Psoas muscle (tissue), 8 donors: ENCODE measurements around the gene SYT13. TPM values are rescaled to one million over a fixed set of nuclear protein-coding genes. Genes with fewer than 3 reads are reported as not detected.

ENCODE experiments used
- ATAC-seq, 4 donors: fragments of 200-7000 bp; cut with Tn5 transposase; one replicate each; pipeline ENCODE4 v1.9.1; 2020; ENCODE audit warnings: moderate library complexity in 3 of 4, mild to moderate bottlenecking in 2 of 4
- DNase-seq, 2 donors: peaks; one replicate each; pipeline ENCODE4 v3.0.0-alpha.2; 2020
- H3K27ac ChIP-seq: fragments of 200-600 bp; one replicate; pipeline ENCODE4 v1.8.0; 2022
- H3K27me3 ChIP-seq, 3 donors: fragments of 200-600 bp in 1 of 3; one replicate each; pipeline versions ENCODE4 v1.6.1 to v1.8.0; 2013 to 2022; ENCODE audit warnings: low read length in 2 of 3, mild to moderate bottlenecking in 2 of 3, moderate library complexity in 1 of 3; ENCODE audit not compliant: insufficient read depth in 3 of 3
- H3K36me3 ChIP-seq, 2 donors: fragments of 200-600 bp in 1 of 2; one replicate each; pipeline versions ENCODE4 v1.6.1 to v1.8.0; 2013 to 2022; ENCODE audit warnings: low read depth in 1 of 2, mild to moderate bottlenecking in 1 of 2, moderate library complexity in 1 of 2; ENCODE audit not compliant: insufficient read depth in 1 of 2
- H3K4me1 ChIP-seq: fragments of 200-600 bp; one replicate; pipeline ENCODE4 v1.8.0; 2022
- H3K4me3 ChIP-seq: fragments of 200-600 bp; one replicate; pipeline ENCODE4 v1.8.0; 2022; ENCODE audit warnings: mild to moderate bottlenecking
- H3K9me3 ChIP-seq: fragments of 200-600 bp; one replicate; pipeline ENCODE4 v1.8.0; 2022
- WGBS, 3 donors: extraction: QIAGEN DNeasy Blood & Tissue Kit; methylation state at CpG; one replicate each; pipeline versions ENCODE4 v1.1.6 to v1.1.7; 2013; 5-methylcytosine and 5-hydroxymethylcytosine counted together
- intact Hi-C, 2 donors: fragments of 100-400 bp; cut with DNase I; formaldehyde crosslinking; loops; one replicate each; pipeline versions ENCODE4 v1.11.0 to v1.14.2; 2022
- polyA plus RNA-seq, 3 donors: library from polyadenylated mRNA; stranded (reverse); fragments of 200-250 nt; gene quantifications; one replicate each; pipeline ENCODE4 v1.2.3, GENCODE V29; 2013
- total RNA-seq, 4 donors: library from RNA; stranded (reverse); fragmentation: NEBNext Ultra II Directional in 2 of 4; extraction: Animal tissue kit (Norgen Biotek cat#: 25700) in 2 of 4; gene quantifications; one replicate each; pipeline versions ENCODE4 v1.2.1 to v1.2.4, GENCODE V29; 2021 to 2023
- TF ChIP-seq, protein P1 (sequence below): fragments of 200-600 bp; IDR thresholded peaks from one replicate; pipeline ENCODE4 v1.8.0; 2022; ENCODE audit warnings: antibody characterized with exemption
- donor health status: healthy with polysubstance abuse.
- donor health status: DM: no; HTN: no; CAD: no; lungs with moderate emphysema.
- donor health status: Bipolar disorder and iron deficiency.
- donor health status: healthy.
- donor health status: DM: yes; HTN: yes; CAD: no.
- donor health status: DM: no; HTN: no; CAD: no.
- donor health status: DM: no; HTN: no; CAD: no.
- donor health status: DM: yes; HTN: yes; CAD: no.

SYT13 gene
- total and polyA plus RNA-seq, 7 donors: 0.05 to 0.22 (median 0.08) TPM; not detected in 1

DNA sequence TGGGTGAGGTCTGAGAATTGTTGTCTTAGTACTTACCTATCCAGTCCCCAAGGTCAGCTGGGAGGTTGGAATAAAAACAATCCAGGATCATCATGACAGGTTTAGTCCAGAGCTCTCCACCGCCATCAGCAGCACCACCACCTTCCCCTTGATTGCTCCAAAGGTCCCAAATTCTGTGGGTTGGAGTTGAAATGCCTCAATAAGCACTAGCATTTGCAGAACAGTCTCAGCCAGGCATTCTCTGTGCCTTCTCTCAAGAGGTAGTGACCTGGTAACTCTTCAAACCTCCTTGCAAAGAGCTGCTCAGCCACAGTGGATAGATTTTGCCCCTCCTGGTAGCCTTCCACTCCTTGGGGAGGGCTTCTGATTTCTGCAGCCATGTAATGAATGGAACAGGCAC is 70.1 kb downstream of the SYT13 start:
- Histone ChIP-seq H3K9me3 (no peaks in the 10 kb centered on the region), H3K27me3 (no peaks in the 10 kb centered on the region), H3K36me3 (peaks cover 0 to 8% of the 10 kb centered on the region in 2 donors), H3K27ac (no peak overlapping the region), H3K4me1 (peaks cover 11% of the 10 kb centered on the region), H3K4me3 (no peak overlapping the region)
- ATAC-seq (no peak), DNase-seq (no peak)
- intact Hi-C loops: no loop called here
- 91 to 96% (median 94%) methylated on average over 1 of the region's 1 CpG for WGBS, 3 donors
- TF ChIP-seq, protein P1, sequence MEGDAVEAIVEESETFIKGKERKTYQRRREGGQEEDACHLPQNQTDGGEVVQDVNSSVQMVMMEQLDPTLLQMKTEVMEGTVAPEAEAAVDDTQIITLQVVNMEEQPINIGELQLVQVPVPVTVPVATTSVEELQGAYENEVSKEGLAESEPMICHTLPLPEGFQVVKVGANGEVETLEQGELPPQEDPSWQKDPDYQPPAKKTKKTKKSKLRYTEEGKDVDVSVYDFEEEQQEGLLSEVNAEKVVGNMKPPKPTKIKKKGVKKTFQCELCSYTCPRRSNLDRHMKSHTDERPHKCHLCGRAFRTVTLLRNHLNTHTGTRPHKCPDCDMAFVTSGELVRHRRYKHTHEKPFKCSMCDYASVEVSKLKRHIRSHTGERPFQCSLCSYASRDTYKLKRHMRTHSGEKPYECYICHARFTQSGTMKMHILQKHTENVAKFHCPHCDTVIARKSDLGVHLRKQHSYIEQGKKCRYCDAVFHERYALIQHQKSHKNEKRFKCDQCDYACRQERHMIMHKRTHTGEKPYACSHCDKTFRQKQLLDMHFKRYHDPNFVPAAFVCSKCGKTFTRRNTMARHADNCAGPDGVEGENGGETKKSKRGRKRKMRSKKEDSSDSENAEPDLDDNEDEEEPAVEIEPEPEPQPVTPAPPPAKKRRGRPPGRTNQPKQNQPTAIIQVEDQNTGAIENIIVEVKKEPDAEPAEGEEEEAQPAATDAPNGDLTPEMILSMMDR: no peak

DNA sequence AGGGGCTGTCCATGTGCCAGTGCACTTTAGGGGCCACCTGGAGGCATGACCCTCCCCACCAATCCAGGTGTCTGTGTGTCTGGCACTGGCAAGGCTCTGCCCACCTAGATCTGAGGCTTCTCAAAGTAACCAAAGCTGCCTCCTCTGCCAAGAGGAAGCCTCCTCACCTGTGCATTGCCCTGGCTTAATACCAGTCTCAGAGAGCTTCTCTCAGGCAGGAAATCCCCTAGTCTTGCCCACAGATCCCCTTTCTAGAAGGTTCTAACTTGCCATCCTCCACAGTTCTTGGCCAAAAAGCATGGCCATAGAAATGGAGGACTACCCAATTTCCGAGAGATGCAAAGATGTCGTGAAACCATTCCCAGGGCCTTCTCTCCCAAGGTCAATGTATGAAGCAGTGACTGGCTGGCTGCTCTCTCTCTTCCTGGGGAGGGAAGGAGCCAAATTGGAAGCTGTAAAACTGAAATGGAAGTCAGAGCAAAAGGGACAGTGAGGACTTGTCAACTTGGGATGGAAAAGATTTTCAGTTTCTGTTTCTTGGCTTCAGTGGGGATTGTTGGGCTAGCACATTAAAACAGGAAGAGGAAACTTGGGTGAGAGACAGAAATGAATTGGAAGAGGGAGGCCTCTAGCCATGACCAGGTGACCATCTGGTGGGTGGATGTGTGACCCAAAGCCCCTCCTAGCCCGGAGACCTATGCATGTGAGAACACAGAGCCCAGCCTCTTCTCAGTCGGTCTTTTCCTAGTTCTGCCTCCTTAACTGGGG is 70.9 kb downstream of the SYT13 start:
- ATAC-seq: no peak

DNA sequence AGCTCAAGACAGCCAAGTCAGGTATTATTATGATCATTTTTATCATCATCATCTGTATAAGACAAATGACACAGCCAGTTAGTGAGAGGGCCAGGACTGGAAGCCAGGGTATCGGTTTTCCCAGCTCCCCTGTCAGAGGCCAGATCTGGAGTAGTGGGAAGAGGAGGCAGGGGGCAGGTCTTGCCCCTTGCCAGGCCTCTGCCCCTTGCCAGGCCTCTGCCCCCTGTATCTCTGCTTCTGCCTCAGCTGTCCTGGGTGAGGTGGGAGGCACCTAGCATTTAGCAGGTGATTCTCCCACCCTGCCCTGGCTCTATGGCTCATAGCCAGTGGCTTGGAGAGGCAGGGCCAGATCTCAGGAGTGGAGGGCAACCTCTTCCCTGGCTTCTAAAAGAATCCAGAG is 72.4 kb downstream of the SYT13 start:
- H3K36me3 ChIP-seq: peaks cover 0 to 8% of the 10 kb centered on the region in 2 donors
- peaks cover 28% of the 10 kb centered on the region for H3K4me1 ChIP-seq
- intact Hi-C loops: no loop called here
- no peak overlapping the region for H3K4me3 ChIP-seq
- no peaks in the 10 kb centered on the region for H3K27me3 ChIP-seq
- H3K27ac ChIP-seq: peak overlapping the region; percentile 66
- TF ChIP-seq, protein P1: no peak
- DNase-seq (peak in 1 of 2 donors; percentile 59), ATAC-seq (peak in 1 of 4 donors; percentile 27)
- H3K9me3 ChIP-seq: no peaks in the 10 kb centered on the region
- 38 to 78% (median 49%) methylated on average over 1 of the region's 1 CpG for WGBS, 3 donors

More for the DNA sequence above, 70.9 kb downstream of the SYT13 start:
- WGBS, 3 donors: 73 to 86% (median 77%) methylated on average over 4 of the region's 4 CpGs
- TF ChIP-seq, protein P1: no peak
- intact Hi-C loops: no loop called here
- no peak overlapping the region for H3K4me3 ChIP-seq
- H3K4me1 ChIP-seq: peaks cover 15% of the 10 kb centered on the region
- H3K36me3 ChIP-seq: peaks cover 0 to 8% of the 10 kb centered on the region in 2 donors
- H3K9me3 ChIP-seq: no peaks in the 10 kb centered on the region
- no peak overlapping the region for H3K27ac ChIP-seq
- H3K27me3 ChIP-seq: no peaks in the 10 kb centered on the region
- no peak for DNase-seq

DNA sequence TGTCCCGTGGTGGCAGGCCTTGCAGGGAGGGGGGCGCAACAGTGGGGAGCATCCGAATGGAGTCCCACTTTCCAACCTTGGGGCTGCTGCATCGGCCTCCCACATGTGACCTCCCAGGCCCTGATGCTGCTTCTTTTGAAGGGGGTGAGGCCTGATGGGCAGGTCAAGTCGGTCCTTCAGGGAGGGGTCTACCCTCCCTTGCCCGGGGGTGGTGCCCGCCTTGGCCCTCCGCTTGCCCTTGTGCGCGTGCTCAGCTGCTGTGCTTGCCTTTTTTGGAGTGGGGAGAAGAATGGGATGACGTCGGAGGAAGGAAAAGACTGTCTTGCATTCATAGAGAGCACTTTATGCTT is 72.8 kb downstream of the SYT13 start:
- Histone ChIP-seq H3K9me3 (no peaks in the 10 kb centered on the region), H3K36me3 (peaks cover 0 to 8% of the 10 kb centered on the region in 2 donors), H3K4me1 (peaks cover 28% of the 10 kb centered on the region), H3K27me3 (no peaks in the 10 kb centered on the region), H3K4me3 (no peak overlapping the region), H3K27ac (no peak overlapping the region)
- intact Hi-C loops: no loop called here
- TF ChIP-seq, protein P1: no peak
- DNase-seq (no peak), ATAC-seq (no peak)
- whole genome bisulfite sequencing, 3 donors: 65 to 84% (median 79%) methylated on average over 11 to 12 of the region's 12 CpGs
